GM21447 (cell line): Measurements from ENCODE around the gene PRR3.
"Not testable (repeated sequence)": the region's sequence is repeated elsewhere in the genome, so short reads cannot be mapped to it uniquely, and the experiment has no call there.

Experiments used
- ATAC-seq: cut with Tn5 transposase; IDR thresholded peaks from one replicate; pipeline ENCODE4 v1.9.1; 2021; ENCODE audit not compliant: unreplicated experiment

Gene PRR3, protein sequence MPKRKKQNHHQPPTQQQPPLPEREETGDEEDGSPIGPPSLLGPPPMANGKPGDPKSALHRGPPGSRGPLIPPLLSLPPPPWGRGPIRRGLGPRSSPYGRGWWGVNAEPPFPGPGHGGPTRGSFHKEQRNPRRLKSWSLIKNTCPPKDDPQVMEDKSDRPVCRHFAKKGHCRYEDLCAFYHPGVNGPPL

DNA sequence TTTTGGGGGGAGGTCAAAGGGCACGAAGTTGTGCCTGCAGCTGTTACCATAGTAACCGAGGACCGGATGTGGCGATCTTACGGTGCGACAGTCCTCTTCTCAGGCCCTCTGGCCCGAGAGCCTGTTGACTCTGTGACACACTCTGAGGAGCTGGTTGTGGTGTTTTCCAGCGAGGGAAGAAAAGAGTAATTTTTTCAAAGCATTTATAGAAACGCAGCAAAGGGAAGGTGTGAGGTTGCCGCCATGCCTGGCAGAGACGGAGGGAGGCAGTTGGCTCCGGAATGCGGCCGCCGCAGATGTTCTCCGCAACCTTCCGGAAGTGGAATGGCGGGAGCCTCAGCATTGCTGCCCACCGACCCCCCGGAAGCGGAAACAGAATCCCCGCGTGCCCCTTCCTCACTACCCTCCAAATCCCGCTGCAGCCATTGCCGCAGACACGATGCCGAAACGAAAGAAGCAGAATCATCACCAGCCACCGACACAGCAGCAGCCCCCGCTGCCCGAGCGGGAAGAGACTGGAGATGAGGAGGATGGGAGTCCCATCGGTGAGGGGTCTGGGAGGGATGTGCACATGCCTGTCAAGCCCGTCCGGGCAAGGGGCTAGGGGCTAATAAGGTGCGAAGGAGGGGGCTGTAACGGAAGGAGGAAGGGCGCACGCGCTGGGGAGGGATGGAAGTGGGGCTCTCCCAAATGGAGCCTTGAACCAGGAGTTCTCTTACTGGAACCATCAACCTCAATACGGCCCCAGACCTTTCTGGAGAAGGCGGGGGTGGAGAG is at the start of gene PRR3:
Gene PRR3, plus strand, starts transcription at position 390 of the 777 bp plus-strand sequence. Its CDS starts 50 bp downstream, at position 440.
- peak; percentile 61 for ATAC-seq

DNA sequence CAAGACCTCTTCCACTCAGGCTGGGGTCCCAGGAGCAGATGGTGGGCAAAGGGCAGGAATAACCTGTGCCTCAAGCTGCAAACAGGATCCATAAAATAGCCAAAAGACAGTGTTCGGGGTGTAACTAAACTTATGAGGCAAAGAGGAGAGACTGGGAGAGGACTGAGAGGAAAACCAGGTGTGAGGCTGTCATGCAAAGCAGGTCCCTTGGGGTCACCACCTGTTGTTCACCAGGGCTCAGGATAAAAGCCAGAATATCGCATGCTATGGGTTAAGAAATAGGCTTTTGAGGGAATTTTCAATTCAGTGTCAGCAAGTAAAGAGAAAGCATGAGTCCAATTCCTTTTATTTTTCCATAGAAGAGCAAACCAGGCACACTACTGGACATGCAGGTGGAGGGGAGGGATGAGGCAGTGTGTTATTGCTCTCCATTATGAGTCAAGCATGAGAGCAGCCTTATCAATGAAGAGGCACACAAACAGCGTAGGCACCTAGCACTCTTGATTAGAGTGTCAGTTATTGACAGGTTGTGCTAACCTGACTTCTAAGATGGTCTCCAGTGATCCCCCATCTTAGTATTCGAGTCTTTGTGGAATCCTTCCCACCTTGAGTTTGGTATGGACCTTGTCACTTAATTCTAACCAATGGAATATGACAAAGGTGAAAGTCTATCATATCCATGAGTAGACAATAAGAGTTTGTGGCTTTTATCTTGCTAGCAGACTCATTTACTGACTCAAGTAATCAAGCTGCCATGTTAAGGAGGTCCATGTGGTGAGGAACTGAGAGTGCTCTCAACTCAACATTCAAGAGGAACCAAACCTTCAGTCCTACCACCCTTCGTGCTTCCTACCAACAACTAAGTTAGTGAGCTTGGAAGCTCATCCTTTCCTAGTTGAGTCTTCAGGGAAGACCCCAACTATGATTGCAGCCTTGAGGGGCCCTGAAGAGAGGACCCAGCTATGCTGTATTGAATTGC is 49.0 kb upstream of the PRR3 start:
- peak; percentile 52 for ATAC-seq

DNA sequence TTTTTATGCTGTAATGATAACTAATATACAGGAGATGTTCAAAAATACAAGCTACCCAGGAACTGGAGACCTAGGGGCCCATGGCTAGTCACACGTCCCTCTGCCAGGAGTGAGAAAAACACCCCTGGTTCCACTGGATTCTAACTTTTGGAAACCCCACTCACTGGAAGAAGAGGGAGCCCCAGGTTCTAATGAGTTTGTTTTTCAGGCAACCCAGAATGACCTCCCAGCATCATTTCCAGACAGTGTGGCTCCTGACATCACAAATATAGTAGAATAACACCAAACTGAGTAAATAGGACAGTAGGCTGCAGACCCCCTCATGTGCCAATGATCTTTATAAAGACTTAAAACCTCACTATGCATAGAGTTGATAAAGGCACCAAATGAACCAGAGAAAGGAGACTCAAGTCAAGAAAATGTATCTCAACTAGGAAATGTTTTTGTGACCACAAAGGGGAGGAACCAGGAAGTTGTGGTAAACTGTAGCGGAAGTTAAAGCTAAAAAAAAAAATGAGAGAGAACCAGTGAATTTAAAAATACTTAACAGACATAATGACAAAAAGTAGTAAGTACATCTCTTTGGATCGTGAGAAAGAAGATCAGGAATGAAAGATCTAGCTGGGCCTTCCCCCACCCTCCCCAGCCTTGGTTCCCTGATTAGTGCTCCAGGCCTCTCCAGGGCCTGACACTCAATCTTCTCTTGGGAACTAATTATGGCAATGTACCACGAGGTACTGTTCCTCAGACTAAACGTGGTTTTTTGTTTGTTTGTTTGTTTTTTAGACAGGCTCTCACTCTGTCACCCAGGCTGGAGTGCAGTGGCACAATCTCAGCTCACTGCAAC is 48.0 kb upstream of the PRR3 start:
- ATAC-seq = peak; percentile 58

DNA sequence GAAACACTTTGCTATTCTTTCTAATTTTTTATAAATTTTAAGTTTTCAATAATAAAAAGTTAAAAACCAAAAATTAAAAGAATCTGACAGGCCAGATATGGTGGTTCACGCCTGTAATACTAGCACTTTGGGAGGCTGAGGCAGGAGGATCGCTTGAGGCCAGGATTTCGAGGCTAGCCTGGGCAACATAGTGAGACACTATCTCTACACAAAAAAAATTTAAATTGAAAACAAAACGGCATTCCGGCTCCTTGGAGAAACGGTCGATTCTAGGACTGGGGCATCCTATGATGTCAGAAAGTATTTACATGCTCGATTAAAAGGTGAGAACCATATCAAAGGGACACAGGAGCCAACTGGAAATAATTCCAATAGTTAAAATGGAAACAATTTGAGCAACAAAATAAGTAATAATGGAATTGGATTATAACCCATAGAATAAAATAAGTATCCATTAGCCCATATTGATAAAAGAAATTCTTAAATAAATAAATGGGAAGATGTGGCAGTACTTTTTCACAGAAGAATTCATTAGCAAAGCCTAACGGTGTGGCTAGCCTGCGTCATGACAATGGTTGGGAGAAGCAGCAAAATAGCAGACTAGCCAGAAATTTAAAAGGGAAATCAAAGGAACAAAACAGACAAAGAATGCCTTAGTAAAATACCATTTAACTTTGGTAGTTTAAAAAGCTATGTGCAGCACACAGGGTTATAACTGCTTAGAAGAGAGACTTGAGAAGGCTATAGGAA is 46.5 kb upstream of the PRR3 start:
- ATAC-seq = no peak

DNA sequence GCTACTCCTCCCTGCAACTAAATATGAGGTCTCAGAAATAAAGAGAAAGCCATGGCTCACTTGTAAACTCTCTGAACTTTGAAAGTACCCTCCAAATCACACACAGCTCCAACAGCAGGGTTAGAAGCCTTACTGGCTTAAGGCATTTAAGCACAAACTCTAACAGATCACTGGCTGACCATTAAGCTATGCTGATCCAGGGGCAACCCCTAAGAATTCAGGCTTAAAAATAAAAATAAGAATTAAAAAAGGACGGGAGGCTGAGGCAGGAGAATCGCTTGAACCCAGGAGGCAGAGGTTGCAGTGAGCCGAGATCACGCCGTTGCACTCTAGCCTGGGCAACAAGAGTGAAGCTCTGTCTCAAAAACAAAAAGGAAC is 45.9 kb upstream of the PRR3 start:
- ATAC-seq = no peak

DNA sequence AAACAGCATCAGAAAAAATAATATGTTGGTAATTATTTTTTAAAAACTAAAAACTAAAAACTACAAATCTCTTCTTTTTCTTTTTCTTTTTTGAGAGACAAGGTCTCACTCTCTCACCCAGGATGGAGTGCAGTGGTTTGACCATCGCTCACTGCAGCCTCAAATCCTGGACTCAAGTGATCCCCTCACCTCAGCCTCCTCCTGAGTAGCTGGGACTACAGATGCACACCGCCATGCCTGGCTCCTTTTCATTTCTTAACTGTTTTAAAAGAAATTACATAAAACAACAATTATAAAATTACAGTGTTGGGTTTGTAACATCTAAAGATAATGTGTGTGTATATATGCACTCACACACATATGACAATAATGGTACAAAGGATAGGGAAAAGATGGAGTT is 43.6 kb upstream of the PRR3 start:
- ATAC-seq = no peak

DNA sequence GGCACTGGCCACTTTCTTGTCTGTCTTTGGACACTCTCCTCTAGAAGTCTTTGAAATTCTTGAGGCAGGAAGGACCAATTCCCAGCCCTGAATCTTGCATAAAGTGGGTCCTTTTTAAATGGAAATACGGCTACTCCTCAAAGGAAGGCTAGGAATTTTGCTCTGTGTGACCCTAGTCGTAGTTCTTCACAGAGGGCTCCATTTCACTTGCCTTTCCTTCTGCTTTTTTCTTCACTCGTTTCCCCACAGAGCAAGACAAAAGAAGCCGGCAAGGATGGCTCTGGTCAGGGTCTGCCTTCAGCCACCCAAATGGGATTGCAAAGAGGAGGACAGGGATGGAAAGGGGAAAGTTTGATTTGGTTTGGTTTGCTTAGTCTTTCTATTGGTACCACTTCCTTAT is 42.0 kb upstream of the PRR3 start:
- ATAC-seq = no peak

DNA sequence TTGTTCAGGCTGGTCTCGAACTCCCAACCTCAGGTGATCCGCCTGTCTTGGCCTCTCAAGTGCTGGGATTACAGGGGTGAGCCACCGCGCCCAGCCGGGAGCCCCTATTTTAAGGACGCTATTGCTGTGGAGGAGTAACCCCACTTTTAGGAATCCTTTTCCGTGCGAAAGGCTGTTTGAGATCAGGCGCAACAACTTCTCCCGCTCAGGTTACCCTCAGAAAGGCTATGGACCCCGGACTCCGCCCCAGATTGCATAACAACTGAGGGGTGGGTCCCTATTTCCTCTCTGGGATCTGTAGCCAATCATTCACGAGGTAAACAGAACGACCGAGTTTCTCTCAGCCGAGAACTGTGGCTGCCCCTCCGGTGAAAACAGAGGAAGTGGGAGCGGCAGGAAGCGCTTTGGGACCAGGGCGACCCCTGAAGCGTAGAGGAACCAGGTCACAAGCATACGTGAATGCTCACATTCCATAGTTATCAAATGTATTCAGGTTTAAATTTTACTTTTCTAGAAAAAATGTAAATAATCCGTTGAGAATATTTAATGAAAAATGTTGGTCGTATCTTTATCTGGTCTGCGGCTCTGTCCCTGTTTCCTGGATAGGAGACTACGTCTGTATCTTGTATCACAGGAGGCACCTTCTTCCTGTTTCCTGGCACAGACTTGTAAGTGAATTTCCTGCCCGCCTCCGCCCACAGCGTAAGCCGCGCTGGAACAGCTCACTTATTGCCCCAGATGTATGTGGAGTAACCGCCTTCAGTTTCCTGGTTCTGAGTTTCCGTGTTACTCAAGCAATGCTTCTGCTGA is 40.9 kb upstream of the PRR3 start:
- ATAC-seq = peak; percentile 70

DNA sequence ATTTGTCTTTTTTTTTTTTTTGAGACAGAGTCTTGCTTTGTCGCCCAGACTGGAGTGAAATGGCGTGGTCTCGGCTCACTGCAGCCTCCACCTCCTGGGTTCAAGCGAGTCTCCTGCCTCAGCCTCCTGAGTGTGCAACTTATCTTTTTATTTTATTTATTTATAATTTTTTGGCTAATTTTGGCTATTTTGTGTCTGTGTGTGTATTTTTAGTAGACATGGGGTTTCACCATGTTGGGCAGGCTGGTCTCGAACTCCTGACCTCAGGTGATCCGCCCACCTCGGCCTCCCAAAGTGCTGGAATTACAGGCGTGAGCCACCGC is 40.4 kb upstream of the PRR3 start:
- not testable (repeated sequence) for ATAC-seq

DNA sequence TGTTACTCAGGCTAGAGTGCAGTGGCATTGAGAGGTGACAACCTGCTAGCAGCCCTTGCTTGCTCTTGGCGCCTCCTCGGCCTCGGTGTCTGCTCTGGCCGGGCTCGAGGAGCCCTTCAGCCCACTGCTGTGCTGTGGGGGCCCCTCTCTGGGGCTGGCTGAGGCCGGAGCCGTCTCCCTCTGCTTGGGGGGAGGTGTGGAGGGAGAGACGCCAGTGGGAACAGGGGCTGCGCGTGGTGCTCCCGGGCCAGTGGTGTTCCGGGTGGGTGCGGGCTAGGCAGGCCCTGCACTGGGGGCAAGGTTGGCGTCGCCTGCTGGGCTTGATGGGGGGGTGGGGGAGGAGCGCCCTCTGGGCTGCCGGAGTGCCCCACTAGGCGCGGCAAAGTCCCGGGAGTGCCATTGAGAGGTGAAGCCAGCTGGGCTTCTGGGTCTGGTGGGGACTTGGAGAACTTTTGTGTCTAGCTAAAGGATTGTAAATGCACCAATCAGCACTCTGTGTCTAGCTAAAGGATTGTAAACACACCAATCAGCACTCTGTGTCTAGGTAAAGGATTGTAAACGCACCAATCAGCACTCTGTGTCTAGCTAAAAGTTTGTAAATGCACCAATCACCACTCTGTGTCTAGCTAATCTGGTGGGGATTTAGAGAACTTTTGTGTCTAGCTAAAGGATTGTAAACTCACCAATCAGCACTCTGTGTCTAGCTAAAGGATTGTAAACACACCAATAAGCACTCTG is 39.2 kb upstream of the PRR3 start:
- ATAC-seq = not testable (repeated sequence)

DNA sequence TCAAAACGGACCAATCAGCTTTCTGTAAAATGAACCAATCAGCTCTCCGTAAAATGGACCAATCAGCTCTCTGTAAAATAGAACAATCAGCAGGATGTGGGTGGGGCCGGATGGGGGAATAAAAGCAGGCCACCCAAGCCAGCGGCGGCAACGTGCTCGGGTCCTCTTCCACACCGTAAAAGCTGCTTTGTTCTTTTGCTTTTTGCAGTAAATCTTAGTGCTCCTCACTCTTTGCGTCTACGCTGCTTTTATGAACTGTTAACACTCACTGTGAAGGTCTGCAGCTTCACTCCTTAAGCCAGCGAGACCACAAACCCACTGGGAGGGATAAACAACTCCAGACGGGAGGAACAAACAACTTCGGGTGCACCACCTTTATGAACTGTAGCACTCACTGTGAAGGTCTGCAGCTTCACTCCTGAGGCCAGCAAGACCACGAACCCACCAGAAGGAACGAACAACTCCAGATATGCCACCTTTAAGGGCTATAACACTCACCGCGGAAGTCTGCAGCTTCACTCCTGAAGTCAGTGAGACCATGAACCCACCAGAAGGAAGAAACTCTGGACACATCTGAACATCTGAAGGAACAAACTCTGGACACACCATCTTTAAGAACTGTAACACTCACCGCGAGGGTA is 38.5 kb upstream of the PRR3 start:
- not testable (repeated sequence) for ATAC-seq

DNA sequence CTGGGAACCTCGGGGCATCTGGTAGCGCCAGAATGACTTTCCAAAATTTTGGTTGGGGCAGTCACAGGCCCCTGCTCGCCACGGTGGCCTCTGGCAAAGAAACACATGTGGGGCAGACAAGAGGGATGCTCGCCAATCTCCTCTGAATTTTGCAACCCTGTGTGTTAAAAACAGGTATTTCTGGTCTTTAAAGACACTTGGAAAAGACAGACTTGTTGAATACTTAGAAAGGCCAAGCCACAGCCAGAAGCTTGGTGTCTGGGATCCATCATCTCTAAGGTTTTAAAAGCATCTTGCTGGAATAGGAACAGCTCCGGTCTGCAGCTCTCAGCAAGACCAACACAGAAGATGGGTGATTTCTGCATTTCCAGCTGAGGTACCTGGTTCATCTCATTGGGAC is 36.6 kb upstream of the PRR3 start:
- ATAC-seq = no peak

DNA sequence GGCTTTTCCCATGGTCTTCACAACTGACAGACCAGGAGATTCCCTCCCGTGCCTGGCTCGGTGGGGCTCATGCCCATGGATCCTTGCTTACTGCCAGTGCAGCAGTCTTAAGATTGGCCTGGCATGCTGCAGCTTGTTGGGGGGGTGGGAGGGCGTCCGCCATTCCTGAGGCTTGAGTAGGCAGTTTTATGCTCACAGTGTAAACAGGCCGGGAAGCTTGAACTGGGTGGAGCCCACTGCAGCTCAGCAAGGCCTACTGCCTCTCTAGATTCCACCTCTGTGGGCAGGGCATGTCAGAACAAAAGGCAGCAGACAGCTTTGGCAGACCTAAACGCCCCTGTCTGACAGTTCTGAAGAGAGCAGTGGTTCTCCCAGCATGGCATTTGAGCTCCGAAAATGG is 36.0 kb upstream of the PRR3 start:
- ATAC-seq = not testable (repeated sequence)

DNA sequence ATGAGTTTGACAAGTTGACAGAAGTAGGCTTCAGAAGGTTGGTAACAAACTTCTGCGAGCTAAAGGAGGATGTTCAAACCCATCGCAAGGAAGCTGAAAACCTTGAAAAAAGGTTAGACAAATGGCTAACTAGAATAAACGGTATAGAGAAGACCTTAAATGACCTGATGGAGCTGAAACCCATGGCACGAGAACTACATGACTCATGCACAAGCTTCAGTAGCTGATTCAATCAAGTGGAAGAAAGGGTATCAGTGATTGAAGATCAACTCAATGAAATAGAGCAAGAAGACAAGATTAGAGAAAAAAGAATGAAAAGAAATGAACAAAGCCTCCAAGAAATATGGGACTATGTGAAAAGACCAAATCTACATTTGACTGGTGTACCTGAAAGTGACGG is 35.1 kb upstream of the PRR3 start:
- not testable (repeated sequence) for ATAC-seq

DNA sequence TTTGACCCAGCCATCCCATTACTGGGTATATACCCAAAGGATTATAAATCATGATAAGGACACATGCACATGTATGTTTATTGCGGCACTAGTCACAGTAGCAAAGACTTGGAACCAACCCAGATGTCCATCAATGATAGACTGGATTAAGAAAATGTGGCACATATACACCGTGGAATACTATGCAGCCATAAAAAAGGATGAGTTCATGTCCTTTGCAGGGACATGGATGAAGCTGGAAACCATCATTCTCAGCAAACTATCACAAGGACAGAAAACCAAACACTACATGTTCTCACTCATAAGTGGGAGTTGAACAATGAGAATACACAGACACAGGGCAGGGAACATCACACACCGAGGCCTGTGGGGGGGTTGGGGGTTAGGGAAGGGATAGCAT is 30.7 kb upstream of the PRR3 start:
- not testable (repeated sequence) for ATAC-seq

DNA sequence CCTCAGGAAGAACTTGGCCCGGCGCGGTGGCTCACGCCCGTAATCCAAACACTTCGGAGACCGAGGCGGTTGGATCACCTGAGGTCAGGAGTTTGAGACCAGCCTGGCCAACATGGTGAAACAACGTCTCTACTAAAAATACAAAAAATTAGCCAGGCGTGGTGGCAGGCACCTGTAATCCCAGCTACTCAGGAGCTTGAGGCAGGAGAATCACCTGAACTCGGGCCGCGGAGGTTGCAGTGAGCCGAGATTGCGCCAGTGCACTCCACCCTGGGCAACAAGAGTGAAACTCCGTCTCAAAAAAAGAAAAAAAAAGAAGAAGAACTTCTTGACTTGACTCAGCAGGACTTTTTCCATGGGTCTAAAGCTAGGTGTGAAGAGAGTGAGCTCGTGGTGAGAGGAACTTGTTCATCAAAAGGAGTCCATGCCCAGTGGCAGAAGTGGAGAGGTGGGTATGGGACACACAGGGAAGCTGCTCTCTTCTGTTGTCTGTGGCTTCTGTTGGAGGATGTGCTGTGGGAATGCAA is 27.7 kb upstream of the PRR3 start:
- ATAC-seq = peak; percentile 49

DNA sequence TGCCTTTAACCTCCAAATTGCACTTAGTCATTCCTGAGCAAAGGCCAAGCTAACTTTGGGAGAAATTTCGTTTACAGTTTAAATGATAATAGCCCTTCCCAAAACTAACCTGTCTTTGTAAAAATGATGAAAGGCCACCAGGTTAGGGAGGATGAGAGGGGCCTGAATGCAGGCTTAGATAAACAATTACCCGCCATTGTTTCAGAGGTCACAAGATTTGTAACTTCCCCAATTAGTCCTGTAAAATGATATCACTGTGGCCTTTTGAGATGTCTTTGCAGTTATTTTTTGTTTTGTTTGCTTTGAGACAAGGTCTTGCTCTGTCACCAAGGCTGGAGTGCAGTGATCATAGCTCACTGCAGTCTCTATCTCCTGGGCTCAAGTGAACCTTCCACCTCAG is 27.1 kb upstream of the PRR3 start:
- no peak for ATAC-seq
